GM20000 (cell line): ENCODE results near the gene ZNF780A.

Experiments used
- DNase-seq: peaks from one replicate; pipeline ENCODE4 v3.0.0; 2012; ENCODE audit warnings: low spot score
- TF ChIP-seq, protein P1 (sequence below): IDR thresholded peaks from 2 replicates; pipeline ENCODE4 v1.5.1; 2012; ENCODE audit warnings: mild to moderate bottlenecking, control low read depth; ENCODE audit errors: extremely low read depth, missing control alignments

Gene ZNF780A

GRCh38 chr19:40080289-40080688 lies 10.5 kb downstream of the ZNF780A start:
- DNase-seq = no peak
- TF ChIP-seq, protein P1, sequence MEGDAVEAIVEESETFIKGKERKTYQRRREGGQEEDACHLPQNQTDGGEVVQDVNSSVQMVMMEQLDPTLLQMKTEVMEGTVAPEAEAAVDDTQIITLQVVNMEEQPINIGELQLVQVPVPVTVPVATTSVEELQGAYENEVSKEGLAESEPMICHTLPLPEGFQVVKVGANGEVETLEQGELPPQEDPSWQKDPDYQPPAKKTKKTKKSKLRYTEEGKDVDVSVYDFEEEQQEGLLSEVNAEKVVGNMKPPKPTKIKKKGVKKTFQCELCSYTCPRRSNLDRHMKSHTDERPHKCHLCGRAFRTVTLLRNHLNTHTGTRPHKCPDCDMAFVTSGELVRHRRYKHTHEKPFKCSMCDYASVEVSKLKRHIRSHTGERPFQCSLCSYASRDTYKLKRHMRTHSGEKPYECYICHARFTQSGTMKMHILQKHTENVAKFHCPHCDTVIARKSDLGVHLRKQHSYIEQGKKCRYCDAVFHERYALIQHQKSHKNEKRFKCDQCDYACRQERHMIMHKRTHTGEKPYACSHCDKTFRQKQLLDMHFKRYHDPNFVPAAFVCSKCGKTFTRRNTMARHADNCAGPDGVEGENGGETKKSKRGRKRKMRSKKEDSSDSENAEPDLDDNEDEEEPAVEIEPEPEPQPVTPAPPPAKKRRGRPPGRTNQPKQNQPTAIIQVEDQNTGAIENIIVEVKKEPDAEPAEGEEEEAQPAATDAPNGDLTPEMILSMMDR = no peak

GRCh38 chr19:40078377-40078776 lies 12.4 kb downstream of the ZNF780A start:
- TF ChIP-seq, protein P1 = no peak
- no peak for DNase-seq

DNA sequence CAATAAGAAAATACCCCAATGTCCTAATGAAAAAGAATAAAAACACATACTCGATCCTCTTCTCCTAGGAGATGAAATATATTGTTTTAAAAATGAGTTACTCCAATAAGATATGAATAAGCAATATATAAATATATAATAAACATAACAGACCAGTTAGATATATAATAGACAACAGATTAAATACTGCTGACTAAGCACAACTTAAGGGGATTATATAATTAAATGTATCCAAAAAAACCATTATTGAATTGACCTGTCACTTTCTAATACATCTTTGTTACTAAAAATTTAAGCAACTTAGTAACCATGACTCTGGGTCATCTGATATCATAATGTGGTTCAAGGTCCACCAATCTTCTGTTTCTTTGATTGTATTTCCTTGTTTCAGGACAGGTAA lies 20.7 kb downstream of the ZNF780A start:
- TF ChIP-seq, protein P1 = no peak
- no peak for DNase-seq

DNA sequence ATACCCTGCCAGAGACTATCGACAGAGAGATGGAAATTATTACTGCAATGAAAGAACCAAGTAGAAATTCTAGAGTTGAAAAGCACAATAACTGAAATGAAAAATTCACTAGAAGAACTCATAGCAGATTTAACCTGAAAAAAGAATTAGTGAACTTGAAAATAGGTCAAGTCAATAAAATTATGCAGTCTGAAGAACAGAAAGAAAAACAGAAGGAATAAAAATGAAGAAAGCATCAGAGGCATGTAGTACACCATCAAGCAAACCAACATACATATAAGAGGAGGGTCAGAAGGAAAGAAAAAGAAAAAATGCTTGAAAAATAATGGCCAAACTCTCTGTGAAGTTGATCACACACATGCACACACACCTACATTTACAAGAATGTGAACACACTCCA lies 31.1 kb downstream of the ZNF780A start:
- TF ChIP-seq, protein P1 = no peak
- DNase-seq = no peak

- DNase-seq = no peak
- TF ChIP-seq, protein P1 = no peak
Observed at GRCh38 chr19:40057166-40057565, 33.6 kb downstream of the ZNF780A start.

DNA sequence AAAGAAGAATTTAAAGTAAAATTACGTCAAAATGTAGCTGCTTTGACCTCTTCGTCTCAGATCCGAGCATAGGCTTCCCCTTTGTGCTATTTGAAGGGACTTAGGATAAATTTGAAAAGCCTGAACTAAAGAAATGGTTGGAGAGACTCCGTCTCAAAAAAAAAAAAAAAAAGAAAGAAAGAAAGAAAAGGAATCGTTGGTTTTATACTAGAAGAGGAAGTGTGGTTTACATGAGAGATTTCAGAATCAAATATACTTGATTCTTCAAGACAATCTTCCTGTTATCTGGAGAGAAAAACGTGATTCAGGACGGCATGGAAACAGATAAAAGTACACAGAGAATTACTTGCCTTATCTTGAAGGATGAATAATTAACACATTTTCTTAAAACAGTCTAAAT lies 34.2 kb downstream of the ZNF780A start:
- DNase-seq = no peak
- TF ChIP-seq, protein P1 = no peak

DNA sequence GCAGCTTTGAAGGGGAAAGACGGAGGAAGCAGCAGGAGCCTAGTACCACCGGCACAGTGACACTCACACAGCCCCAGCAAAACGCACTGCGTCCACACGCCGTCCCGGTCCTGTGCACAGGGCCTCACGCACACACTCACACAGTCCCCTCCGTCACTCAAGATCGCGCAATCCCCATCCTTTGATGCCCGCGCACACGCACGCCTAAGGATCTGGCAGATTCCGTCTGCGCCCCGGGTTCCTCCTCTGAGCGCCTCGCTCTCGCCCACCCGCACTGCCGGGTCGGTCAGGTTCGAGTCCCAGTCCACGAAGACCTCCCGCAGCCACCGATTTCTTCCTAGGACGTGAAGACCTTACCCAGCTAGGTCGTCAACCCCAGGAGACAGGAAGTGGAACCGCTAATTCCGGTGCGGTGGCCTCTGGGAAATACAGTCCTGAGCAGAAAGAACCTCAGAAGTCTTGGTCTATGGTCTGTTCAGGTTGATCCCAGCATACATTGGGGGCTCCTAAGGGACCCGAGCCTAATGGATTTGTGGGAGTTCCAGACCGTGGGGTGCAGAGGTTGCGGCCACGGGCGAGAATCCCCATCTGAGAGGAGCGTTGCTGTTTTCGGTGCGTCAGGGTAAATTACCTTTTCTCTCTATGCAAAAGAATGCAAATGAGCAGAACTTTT lies 34.8 kb downstream of the ZNF780A start, which contains the start of gene ZNF780B:
TSS of gene ZNF780B (minus strand) at position 400 of the 673 bp plus-strand sequence. CDS start 5,899 bp downstream, outside the sequence.
- TF ChIP-seq, protein P1 = no peak
- DNase-seq = peak; percentile 72
